Astrocyte of the hippocampus (primary cell): ENCODE measurements around the gene DPP6.
"Not testable (repeated sequence)": the region's sequence is repeated elsewhere in the genome, so short reads cannot be mapped to it uniquely, and the experiment has no call there.

Experiments
- DNase-seq: peaks from one replicate; pipeline ENCODE4 v3.0.0; 2011; ENCODE audit warnings: low read depth, low spot score

DPP6 gene

DNA sequence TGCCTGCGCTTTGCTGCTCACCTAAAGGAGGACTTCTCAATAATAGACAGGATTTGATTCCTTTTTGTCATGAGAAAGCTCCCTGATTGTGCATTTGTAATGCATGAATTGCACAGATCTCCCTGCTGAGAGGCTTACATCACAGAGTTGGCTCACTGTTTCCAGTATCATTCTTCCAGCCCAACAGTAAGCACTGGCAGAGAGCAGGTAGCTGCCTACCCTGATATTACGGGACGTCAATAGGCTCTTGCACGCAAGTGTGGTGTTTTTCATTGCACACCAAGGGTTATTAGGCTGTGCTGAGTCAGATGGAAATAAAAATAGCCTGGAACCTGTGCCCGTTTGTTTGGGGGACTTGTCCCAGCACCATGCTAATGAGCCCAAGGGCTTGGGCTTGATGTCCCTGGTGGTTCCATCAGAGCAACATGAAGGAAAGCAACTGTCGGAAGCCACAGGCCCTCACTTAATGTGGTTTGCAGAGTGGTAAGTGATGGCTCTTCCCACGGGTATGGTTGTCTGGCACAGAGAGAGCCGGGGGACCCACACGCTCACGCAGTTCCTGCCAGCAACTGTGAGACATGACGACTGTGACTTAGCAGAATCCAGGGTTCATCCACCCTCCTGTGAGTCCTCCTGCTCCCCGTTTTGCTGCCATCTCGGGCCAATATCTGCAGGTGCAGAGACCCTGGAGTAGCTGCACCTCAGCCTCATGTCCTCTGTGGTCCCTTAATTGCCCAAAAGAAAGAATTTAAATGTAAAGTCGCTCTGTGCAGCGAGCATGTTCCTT lies 20.4 kb downstream of the DPP6 start:
- DNase-seq = not testable (repeated sequence)

DNA sequence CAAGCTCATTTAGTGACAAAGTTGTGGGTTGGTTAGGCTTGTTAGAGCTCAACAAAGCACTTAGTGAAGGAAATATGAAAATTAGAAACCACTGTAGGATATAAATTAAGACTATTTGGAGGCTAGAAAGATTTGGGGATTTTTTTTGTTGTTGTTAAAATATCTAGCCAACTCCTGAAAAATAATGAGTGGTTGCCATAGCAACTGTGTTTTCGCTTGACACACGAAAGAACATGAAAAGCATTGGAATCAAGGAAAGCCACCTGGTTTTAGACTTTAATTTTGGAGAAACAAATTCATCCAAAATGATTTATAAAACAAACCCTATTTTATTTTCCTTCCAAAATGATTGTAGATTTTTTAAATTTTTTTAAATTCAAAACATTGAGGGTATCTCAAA lies 26.3 kb downstream of the DPP6 start:
- not testable (repeated sequence) for DNase-seq

DNA sequence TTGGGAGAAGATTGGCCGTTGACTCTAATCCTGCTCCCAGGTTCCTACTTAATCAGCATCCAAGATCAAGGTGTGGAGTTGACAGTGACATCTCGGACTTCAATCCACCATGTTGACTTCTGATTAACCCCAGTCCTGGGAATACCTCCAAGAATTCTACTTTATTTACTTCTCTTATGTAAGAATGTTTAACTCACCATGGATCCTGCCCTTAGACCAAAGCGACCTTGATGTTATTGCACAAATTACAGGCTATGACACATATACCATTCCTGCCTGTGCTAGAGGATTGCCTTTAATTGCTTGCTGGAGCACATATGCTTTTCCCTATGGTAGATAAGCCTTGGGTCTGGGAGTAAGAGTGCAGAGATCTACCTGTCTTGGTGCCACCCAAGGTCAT lies 28.1 kb downstream of the DPP6 start:
- DNase-seq = not testable (repeated sequence)

DNA sequence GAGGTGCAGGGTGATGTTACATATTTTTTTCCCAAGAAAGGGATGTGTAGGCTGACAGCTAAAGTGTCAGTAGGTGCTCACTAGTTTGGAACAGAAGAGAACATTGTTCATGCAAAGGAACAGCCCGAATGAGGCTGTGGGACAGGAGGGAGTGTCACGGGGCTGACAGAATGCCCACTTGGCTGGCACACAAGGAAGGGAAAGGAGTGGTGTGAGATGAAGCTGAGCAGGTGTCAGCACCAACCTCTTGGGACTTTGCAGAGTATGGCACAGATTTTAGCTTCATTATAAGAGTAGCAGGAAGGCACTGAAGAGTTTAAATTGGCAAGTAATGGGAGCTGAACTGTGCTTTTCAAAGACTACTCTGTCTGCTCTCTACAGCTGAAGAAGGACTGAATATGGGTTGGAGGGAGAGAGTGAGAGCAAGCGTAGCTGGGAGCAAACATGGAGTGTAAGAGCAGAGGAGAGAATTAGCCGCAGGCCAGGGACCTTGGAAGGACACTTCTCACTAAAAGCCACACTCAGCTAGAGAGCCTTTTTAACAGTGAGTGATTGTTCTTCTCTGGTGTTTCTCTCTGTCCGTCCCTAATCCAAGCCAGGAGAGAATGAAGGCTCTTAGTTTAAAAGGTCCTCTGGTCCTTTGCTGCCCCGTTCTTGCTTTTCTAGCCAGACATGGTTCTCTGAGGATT lies 35.0 kb downstream of the DPP6 start:
- DNase-seq = not testable (repeated sequence)

DNA sequence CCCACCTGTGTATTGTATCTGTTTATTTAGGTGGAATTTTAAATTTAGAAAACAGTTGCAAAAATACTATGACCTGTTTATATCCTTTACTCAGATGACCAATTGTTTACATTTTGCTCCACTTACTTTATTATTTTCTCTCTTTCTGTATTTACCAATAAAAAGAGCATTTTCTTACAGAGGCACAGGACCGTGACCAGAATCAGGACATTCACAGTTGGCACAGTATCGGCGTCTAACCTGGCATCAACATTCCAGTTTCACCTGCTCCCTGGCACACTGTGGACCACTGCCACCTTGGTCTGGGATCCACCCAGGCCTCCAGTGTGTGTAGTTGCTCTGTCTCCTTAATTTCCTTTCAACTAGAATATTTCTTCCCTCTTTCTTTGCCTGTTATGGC lies 39.9 kb downstream of the DPP6 start:
- DNase-seq = not testable (repeated sequence)

DNA sequence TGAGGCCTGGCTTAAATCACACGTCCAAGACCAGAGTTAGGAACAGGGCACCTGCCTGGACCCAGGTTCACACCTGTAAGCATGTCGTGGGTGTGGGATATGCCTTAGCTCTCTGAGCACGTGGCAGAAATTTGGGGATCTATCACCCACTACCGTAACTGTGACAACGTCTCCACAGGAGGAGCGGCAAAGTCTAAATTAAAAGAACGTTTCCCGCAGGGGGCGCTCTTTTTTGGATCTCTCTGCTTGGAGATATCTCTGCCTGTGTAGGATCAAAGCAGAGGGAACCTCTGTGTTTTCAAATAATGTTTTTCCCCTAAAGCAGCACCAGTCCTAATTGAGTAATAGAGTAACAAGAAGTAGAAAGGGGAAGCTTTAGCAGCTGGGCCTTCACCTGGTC lies 43.0 kb downstream of the DPP6 start:
- DNase-seq = not testable (repeated sequence)

DNA sequence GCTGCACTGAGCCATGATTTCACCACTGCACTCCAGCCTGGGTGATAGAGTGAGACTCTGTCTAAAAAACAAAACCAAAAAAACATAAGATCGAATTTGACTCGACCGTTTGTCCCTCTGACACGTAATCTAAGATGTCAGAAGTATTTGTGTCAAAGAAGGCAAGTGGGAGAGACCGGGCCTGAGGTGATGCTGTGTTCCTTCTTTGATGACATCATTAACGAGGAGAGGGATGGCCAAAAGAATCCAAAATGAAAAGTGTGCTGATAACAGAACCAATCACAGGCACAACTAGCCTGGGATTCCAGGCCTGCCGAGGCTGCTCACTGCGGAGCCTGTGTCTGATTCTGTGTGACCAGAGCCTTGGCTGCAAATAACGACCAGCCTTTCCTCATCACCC lies 52.9 kb downstream of the DPP6 start:
- DNase-seq = not testable (repeated sequence)

DNA sequence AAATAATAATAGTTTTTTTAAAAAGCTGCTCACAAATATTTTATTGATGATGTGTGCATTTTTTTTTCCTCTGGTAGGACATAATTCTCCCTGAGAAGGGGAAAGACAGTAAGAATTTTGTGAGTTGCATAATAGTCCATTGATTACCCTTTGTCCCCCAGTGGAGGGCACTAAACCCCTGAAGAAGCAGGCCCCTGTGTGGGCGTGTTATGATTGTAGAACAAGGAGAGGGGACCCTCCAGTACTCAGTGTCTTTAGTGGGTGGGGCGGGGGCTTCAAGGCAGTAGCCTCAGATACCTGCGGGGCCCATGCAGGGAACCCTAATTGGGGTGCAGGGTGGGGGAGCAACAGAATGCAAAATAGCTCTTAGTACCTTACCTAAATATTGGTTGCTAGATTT lies 57.4 kb downstream of the DPP6 start:
- not testable (repeated sequence) for DNase-seq

DNA sequence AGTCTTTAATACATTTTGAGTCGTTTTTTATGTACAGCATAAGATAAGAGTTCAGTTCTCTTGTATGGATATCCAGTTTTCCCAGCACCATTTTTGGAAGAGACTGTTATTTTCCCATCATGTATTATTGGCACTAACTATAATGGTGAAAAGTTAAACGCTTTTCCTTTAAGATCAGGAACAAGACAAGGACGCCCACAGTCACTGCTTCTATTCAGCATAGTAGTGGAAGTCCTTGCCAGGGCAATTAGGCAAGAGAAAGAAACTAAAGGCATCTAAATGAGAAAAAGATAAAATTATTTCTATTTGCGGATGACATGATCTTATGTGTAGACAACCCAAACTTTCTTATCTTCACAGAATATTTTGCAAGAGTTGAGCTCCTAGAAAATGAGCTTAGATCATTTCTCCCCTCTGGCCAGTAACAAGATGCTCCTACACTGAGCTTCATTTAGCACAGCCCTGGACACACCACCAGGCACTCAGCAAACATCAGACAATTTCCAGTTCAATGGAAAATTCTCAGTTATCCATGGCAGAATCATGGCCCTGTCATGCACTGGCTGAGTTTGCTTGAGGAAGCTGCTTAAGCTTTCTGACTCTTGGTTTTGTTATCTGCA lies 61.6 kb downstream of the DPP6 start:
- not testable (repeated sequence) for DNase-seq

DNA sequence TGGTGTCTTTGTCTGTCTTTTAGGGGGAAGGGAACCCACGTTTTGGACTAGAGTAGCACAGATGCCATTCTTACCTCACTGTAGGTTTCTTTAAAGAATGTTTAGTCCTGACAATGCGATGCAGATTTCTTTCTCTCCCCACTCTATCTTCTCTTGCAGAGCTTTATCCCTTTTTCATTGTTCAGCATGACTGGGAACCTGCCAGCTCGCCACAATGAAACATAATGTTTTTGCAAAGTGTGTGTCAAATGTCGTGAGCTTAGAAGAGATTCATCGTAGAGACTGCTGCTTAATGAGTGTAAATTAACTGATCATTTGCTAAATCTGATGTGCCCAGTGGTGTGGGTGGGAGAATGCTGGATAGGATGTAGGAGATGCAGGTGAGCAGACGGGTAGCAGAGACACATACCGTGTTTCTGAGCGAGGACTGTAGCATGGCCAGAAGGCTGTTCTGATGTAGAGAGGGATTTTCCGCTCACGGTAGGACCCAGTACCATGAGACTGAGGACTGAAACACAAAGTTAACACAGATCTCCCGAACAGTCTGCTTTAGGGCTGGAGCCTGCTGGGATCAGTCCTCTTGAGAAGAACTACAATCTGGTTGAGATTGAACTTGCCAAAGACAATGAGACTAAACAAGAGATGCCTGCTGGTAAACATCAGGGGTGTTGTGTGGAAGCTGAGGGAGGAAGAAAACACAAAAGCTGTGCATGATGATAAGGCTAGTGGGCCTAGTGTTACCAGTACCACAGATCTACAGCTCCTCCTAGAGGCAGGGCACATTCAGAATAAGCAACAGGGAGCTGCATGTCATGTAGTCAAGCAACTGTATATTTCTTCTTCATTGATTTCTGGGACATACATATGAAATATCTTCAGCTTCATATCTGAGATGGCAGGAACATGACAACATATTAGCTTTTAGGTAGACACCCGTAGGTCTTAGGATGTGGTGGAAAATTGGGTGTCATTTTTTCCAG lies 65.5 kb downstream of the DPP6 start:
- not testable (repeated sequence) for DNase-seq

DNA sequence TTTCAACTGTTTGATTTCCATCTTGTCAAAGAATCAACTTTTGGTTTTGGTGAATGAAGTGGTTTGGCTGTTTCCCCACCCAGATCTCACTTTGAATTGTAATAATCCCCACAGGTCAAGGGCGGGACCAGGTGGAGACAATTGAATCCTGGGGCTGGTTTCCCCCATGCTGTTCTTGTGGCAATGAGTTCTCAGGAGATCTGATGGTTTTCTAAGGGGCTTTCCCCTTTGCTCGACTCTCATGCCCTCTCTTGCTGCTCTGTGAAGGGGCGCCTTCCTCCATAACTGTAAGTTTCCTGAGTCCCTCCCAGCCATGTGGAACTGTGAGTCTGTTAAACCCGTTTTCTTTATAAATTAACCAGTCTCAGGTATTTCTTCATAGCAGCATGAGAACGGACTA lies 68.6 kb downstream of the DPP6 start:
- not testable (repeated sequence) for DNase-seq

DNA sequence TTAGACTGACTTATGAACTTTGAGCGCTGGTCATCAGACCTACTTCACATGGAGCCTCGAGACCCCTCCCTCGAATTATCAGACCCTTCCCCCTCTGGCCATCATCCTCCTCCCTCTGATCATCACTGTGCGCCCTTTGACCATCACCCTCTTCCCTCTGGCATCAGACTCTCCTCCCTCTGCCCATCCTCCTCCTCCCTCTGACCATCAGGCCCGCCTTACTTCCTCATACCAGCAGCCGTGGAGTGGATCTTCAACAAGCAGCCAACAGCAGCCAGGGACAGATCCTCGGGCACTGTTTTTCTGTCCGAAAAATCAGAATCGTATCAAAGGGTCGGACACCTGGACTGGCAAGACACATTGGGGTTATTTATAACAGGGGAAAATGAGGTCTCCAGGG lies 70.5 kb downstream of the DPP6 start:
- DNase-seq = not testable (repeated sequence)

DNA sequence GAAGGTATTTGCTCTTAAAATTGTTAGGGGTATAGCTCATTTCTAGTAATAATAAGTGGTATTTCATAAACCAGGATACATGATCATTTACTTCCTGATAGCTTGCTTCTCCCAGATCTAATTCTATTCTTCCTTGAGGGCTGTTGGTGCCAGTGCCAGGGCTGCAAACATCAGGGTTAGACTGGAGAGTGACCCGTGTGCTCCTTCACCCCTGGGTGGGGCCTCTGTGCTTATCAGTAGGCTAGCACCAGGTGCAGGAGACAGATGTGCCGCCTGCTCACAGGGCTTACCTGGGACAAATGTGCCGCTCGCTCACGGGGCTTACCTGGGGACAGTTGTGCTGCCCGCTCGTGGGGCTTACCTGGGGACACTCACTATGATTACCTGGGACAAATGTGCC lies 71.2 kb downstream of the DPP6 start:
- not testable (repeated sequence) for DNase-seq

DNA sequence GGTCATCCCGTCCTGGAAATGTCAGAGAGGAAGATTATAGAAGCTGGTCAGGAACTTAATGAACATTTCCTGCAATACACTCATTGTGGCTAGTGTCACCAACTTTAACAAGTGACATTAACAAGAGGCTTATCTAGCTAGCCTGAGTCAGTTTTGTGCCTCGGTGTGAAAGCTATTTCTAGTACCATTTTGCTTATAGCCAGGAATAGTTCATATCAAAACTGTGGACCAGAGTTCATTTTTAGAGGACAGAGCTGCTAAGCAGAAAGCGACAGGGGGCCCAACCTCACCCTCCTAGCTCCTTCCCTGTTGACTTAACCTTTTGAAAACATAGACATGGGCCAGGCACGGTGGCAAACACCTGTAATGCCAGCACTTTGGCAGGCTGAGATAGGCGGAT lies 76.9 kb downstream of the DPP6 start:
- DNase-seq = not testable (repeated sequence)

DNA sequence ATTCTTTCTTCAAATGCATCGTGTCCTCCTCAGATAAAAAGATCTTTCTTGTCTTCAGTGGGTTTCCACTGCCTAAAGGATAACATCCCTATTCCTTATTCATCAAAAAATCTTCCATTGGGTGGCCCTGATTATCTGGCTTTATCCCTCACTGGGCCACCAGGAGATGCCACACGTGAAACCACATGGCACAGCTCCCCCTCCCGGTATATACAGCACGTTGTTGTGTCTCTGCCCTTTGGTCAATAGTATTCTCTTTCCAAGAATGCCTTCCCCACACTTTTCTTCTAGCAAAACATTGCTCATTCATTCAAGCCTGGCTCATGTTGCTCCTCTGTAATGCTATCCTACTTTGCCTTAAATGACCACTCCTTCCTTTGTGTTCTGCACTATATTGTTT lies 80.4 kb downstream of the DPP6 start:
- not testable (repeated sequence) for DNase-seq

DNA sequence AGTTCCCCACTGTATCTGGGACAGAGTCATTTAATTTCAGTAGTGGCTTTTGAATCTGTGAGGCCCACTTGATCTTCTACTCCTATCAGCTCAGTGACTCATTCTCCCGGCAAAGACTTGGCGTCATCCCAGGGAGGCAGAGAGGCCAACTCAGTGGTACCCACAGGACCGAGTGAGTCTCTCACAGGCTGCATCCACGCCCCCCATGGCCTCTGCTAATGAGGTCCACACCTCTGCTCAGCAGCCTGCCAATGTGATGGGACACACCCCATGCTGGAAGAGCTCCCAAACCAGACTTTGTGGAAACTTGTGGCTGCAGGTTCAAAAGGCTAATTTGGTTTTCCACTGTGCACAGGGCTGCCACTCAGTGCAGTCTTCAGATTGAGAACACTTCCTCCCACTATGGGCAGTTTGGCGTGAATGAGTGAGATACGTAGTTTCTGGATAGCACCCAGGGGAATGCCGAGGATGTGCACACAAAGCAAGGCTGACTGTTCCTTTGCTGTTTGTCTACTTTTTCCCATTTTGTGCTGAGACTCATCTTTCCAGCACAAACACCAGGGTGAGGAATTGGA lies 81.6 kb downstream of the DPP6 start:
- not testable (repeated sequence) for DNase-seq

DNA sequence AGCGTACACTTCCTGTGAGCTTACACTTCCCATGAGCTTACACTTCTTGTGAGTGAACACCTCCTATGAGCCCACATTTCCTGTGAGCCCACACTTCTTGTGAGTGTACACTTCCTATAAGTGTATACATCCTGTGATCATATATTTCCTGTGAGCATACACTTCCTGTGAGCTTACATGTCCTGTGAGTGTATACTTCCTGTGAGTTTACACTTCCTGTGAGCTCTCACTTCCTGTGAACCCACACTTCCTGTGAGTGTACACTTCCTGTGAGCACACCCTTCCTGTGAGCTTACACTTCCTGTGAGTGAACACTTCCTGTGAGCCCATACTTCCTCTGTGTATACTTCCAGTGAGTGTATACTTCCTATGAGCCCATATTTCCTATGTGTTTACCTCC lies 82.5 kb downstream of the DPP6 start:
- DNase-seq = not testable (repeated sequence)

DNA sequence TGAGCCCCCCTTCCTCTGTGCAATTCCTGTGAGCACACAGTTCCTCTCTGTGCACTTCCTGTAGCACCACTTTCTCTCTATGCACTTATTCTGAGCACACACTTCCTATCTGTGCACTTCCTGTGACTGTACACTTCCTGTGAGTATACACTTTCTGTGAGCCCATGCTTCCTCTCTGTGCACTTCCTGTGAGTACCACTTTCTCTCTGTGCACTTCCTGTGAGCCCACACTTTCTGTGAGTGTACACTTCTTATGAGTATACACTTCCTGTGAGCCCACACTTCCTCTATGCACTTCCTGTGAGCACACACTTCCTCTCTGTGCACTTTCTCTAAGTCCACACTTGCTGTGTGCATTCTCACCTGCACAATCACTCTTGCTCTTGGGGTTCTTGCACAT lies 83.4 kb downstream of the DPP6 start:
- not testable (repeated sequence) for DNase-seq

DNA sequence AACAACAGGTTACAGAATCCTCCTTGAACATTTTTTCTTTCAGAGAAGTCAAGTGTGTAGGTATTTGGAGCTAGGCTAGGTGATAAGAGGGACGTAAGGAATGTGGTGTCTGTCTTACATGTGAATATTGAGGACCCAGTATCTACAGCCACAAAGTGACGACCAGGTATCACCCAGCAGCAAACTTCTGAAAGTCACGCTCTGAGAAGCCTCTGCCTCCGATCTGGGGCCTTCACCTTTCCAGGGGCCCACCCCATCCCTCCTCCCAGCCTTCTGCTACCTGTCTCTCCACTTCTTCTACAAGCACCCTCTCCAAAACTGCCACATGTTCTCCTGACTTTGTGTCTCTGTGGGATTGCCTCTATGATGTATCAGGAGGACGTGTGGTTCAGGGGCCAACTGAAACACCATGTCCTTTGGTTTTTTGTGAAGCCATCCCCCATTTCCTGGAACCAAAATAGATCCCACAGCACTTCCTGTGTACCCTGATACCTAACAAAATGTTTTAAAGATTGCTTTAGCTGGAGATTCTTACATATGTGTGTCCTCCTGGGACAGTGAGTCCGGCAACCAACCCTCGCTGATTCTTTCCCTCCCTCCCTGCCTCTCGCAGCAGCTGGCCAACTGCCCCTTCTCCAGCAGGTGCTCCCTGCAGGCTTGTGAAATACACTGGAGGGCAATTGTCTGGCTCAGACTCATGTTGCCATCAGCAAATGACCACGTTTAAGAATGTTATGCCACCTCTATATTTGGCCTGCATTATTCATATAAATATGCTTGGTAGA lies 93.9 kb downstream of the DPP6 start:
- not testable (repeated sequence) for DNase-seq

DNA sequence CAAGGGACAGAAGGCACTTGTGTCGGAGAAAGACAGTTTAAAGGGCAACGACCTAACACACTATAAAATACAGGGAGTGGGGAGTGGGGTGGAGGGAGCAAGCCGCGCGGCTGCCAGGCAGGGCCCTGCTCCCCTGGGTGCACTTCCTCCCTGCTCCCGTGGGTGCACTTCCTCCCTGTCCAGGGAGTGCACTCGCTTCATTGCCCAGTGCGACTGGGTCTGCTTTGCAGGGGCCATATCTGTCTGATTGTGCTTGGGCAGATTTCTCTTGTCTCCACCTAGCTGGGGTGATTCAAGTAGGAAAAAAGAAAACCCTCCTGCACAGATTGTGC lies 94.5 kb downstream of the DPP6 start:
- not testable (repeated sequence) for DNase-seq
